Measurements from ENCODE around the gene HACD2. TPM values are rescaled to one million over a fixed set of nuclear protein-coding genes. Genes with fewer than 3 reads are reported as not detected.

Gene HACD2
- total RNA-seq, 3 donors from 2014 or later (not counting 1 experiment from before 2014, with no cell fraction given): 16.1 to 34.1 (median 24.6) TPM

DNA sequence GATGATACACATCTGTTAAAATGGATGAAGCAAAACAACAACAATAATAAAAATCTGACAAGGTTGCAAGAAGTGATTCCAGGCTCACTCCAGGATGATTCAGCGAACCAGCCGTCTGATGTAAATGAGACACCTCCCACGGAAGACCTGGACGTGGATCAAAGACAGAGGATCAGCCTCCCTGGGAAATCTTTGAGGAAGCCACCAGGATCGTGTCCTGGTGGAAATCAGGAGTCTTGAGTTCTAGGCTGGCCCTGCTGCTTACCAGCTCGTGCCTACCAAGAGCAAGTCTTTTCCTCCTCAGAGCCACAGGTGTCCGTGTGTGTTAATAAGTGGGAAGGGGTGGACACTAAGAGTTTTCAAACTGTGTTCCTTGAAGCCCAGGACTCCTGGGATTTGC is 120.6 kb downstream of the HACD2 start:
- Mint-ChIP-seq H3K9me3 (no peaks in the 10 kb centered on the region), H3K36me3 (no peaks in the 10 kb centered on the region), H3K27me3 (ENCODE audit: low read depth in 2 of 2) (peaks cover 20 to 55% of the 10 kb centered on the region in 2 donors), H3K4me1 (no peaks in the 10 kb centered on the region), H3K4me3 (no peak overlapping the region), H3K27ac (no peak overlapping the region)
- Histone ChIP-seq H3K4me1 (ENCODE audit: control insufficient read depth, insufficient read depth, low read length) (no peaks in the 10 kb centered on the region), H3K27me3 (ENCODE audit: control insufficient read depth, insufficient read depth, low read length) (no peaks in the 10 kb centered on the region), H3K27ac (ENCODE audit: low read length) (no peak overlapping the region), H3K4me3 (ENCODE audit: low read length) (no peak overlapping the region), H3K9me3 (ENCODE audit: control insufficient read depth, insufficient read depth, low read length) (no peaks in the 10 kb centered on the region), H3K36me3 (ENCODE audit: control insufficient read depth, insufficient read depth, low read length) (no peaks in the 10 kb centered on the region)
- ATAC-seq: no peak
- 78% methylated on average over 7 of the region's 7 CpGs for WGBS (ENCODE audit: insufficient coverage)
- intact Hi-C loops (cut with micrococcal nuclease): no loop called here
- TF ChIP-seq, protein P1, sequence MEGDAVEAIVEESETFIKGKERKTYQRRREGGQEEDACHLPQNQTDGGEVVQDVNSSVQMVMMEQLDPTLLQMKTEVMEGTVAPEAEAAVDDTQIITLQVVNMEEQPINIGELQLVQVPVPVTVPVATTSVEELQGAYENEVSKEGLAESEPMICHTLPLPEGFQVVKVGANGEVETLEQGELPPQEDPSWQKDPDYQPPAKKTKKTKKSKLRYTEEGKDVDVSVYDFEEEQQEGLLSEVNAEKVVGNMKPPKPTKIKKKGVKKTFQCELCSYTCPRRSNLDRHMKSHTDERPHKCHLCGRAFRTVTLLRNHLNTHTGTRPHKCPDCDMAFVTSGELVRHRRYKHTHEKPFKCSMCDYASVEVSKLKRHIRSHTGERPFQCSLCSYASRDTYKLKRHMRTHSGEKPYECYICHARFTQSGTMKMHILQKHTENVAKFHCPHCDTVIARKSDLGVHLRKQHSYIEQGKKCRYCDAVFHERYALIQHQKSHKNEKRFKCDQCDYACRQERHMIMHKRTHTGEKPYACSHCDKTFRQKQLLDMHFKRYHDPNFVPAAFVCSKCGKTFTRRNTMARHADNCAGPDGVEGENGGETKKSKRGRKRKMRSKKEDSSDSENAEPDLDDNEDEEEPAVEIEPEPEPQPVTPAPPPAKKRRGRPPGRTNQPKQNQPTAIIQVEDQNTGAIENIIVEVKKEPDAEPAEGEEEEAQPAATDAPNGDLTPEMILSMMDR (IDR thresholded peaks at IDR 0.05): no peak
- no peak for DNase-seq

GRCh38 chr3:123459862-123460261 is 125.0 kb downstream of the HACD2 start:
- Histone ChIP-seq H3K9me3 (ENCODE audit: control insufficient read depth, insufficient read depth, low read length) (no peaks in the 10 kb centered on the region), H3K27ac (ENCODE audit: low read length) (no peak overlapping the region), H3K4me1 (ENCODE audit: control insufficient read depth, insufficient read depth, low read length) (no peaks in the 10 kb centered on the region), H3K4me3 (ENCODE audit: low read length) (no peak overlapping the region), H3K36me3 (ENCODE audit: control insufficient read depth, insufficient read depth, low read length) (no peaks in the 10 kb centered on the region), H3K27me3 (ENCODE audit: control insufficient read depth, insufficient read depth, low read length) (no peaks in the 10 kb centered on the region)
- intact Hi-C loops (cut with micrococcal nuclease): no loop called here
- 53% methylated on average over 8 of the region's 8 CpGs for WGBS (ENCODE audit: insufficient coverage)
- TF ChIP-seq, protein P1 (IDR thresholded peaks at IDR 0.05): no peak
- Mint-ChIP-seq H3K9me3 (no peaks in the 10 kb centered on the region), H3K27ac (no peak overlapping the region), H3K36me3 (no peaks in the 10 kb centered on the region), H3K4me1 (no peaks in the 10 kb centered on the region), H3K27me3 (ENCODE audit: low read depth in 2 of 2) (peaks cover 27 to 57% of the 10 kb centered on the region in 2 donors), H3K4me3 (no peak overlapping the region)
- ATAC-seq (no peak), DNase-seq (no peak)

DNA sequence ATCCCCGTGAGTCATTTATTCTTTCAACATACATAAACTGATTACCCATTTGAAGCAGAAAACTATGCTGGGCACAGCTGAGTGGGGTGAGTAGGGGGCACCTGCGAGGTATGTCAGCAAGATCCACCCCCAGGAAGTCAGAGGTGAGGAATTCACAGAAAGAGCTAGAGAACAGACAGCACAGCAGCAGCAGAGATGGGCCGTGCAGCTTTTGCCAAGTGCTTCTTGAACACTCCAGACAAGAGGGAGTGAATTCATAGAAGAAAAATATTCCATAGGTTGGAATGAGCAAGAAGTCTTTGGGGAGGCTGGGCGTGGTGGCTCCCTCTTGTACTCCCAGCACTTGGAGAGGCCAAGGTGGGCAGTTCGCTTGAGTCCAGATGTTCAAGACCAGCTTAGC is 126.6 kb downstream of the HACD2 start:
- Mint-ChIP-seq H3K36me3 (no peaks in the 10 kb centered on the region), H3K27me3 (ENCODE audit: low read depth in 2 of 2) (peaks cover 34 to 57% of the 10 kb centered on the region in 2 donors), H3K4me3 (no peak overlapping the region), H3K27ac (no peak overlapping the region), H3K9me3 (no peaks in the 10 kb centered on the region), H3K4me1 (no peaks in the 10 kb centered on the region)
- DNase-seq (no peak), ATAC-seq (no peak)
- H3K9me3 ChIP-seq (ENCODE audit: control insufficient read depth, insufficient read depth, low read length): no peaks in the 10 kb centered on the region
- H3K27ac ChIP-seq (ENCODE audit: low read length): no peak overlapping the region
- no peaks in the 10 kb centered on the region for H3K36me3 ChIP-seq (ENCODE audit: control insufficient read depth, insufficient read depth, low read length)
- no peaks in the 10 kb centered on the region for H3K4me1 ChIP-seq (ENCODE audit: control insufficient read depth, insufficient read depth, low read length)
- intact Hi-C loops (cut with micrococcal nuclease): no loop called here
- no peak overlapping the region for H3K4me3 ChIP-seq (ENCODE audit: low read length)
- H3K27me3 ChIP-seq (ENCODE audit: control insufficient read depth, insufficient read depth, low read length): peaks cover 4% of the 10 kb centered on the region
- WGBS (ENCODE audit: insufficient coverage): 84% methylated on average over 4 of the region's 5 CpGs
- TF ChIP-seq, protein P1 (IDR thresholded peaks at IDR 0.05): no peak

GRCh38 chr3:123457841-123458240 is 127.0 kb downstream of the HACD2 start:
- TF ChIP-seq, protein P1 (IDR thresholded peaks at IDR 0.05): no peak
- intact Hi-C loops (cut with micrococcal nuclease): no loop called here
- H3K4me1 Mint-ChIP-seq: no peaks in the 10 kb centered on the region
- H3K27ac Mint-ChIP-seq: no peak overlapping the region
- Histone ChIP-seq H3K4me1 (ENCODE audit: control insufficient read depth, insufficient read depth, low read length) (no peaks in the 10 kb centered on the region), H3K4me3 (ENCODE audit: low read length) (no peak overlapping the region), H3K36me3 (ENCODE audit: control insufficient read depth, insufficient read depth, low read length) (no peaks in the 10 kb centered on the region), H3K27me3 (ENCODE audit: control insufficient read depth, insufficient read depth, low read length) (peaks cover 4% of the 10 kb centered on the region), H3K9me3 (ENCODE audit: control insufficient read depth, insufficient read depth, low read length) (no peaks in the 10 kb centered on the region), H3K27ac (ENCODE audit: low read length) (no peak overlapping the region)
- H3K36me3 Mint-ChIP-seq: no peaks in the 10 kb centered on the region
- 80% methylated on average over 1 of the region's 1 CpG for WGBS (ENCODE audit: insufficient coverage)
- no peaks in the 10 kb centered on the region for H3K9me3 Mint-ChIP-seq
- peaks cover 34 to 57% of the 10 kb centered on the region in 2 donors for H3K27me3 Mint-ChIP-seq (ENCODE audit: low read depth in 2 of 2)
- no peak for ATAC-seq
- no peak for DNase-seq
- no peak overlapping the region for H3K4me3 Mint-ChIP-seq

Measured in natural killer cell (primary cell).